LNCaP clone FGC (cell line): ENCODE results near the gene USH2A.

ENCODE experiments used
- DNase-seq: peaks from one replicate; pipeline ENCODE4 v3.0.0-alpha.2; 2011; ENCODE audit warnings: low read depth
- H3K4me3 ChIP-seq: 2 replicates; pipeline ENCODE4 v1.5.1; 2011; ENCODE audit warnings: mild to moderate bottlenecking, low read depth, low read length, control low read depth
- CTCF ChIP-seq: IDR thresholded peaks from 2 replicates; pipeline ENCODE4 v1.5.1; 2012; ENCODE audit warnings: mild to moderate bottlenecking; ENCODE audit not compliant: control insufficient read depth, insufficient read depth; ENCODE audit errors: extremely low read depth

USH2A gene

GRCh38 chr1:215612391-215612790 lies 810.9 kb downstream of the USH2A start:
- TF ChIP-seq CTCF: no peak
- no peak overlapping the region for H3K4me3 ChIP-seq
- DNase-seq: no peak

GRCh38 chr1:215608646-215609045 lies 814.6 kb downstream of the USH2A start:
- H3K4me3 ChIP-seq: no peak overlapping the region
- TF ChIP-seq CTCF: no peak
- no peak for DNase-seq

DNA sequence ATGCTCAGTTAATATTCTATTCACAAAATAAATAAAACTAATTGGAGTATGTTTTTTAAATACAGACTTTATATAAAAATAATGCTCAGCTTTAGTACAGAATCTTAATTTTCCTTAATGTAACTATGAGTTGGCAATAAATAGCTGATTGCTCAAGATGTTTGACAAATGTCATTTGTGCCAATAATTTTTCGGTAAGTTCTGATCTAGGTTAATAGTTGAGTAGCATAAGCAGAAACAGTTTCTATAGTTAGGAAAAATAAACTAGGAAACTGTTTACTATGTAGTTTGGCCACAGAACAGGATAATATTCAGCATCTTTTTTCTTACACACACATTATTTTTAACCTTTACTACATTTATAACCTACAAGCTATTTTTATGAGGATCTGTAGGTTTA lies 815.8 kb downstream of the USH2A start:
- no peak for TF ChIP-seq CTCF
- no peak for DNase-seq
- H3K4me3 ChIP-seq: no peak overlapping the region

GRCh38 chr1:215606564-215607168 lies 816.6 kb downstream of the USH2A start:
- peak; percentile 54 for TF ChIP-seq CTCF
- H3K4me3 ChIP-seq: no peak overlapping the region
- DNase-seq: no peak

DNA sequence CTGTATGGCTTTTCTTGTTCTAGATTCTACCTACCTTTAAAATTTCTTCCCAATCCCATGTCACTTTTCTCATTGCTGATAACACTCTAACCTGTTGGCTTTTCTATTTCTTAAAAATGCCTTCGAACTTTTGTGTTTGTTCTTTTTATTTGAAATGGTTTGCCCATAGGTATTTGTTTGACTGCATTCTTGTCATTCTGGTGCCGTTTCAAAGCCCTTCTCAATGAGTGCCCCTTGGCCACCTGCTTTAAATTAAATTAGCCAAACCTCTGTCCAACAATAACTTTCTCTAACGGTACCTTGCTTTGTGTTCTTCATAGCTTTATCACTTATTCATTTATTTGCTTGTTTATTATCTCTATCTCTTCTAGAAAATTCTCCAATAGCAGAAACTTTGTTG lies 817.2 kb downstream of the USH2A start:
- no peak overlapping the region for H3K4me3 ChIP-seq
- DNase-seq: no peak
- no peak for TF ChIP-seq CTCF

GRCh38 chr1:215605011-215605621 lies 818.1 kb downstream of the USH2A start:
- no peak for TF ChIP-seq CTCF
- no peak for DNase-seq
- H3K4me3 ChIP-seq: no peak overlapping the region

GRCh38 chr1:215603319-215603718 lies 819.9 kb downstream of the USH2A start:
- H3K4me3 ChIP-seq: no peak overlapping the region
- no peak for DNase-seq
- TF ChIP-seq CTCF: no peak
